ENCODE measurements around the gene OGN. TPM values are rescaled to one million over a fixed set of nuclear protein-coding genes. Genes with fewer than 3 reads are reported as not detected.

The OGN gene
- total RNA-seq, 1 donor from 2014 or later = 2.8 TPM

GRCh38 chr9:92345582-92345981 is 58.8 kb downstream of the OGN start:
- Mint-ChIP-seq H3K27ac (no peak overlapping the region), H3K9me3 (no peaks in the 10 kb centered on the region), H3K4me1 (ENCODE audit: unreplicated experiment) (no peaks in the 10 kb centered on the region), H3K36me3 (peaks cover 9% of the 10 kb centered on the region), H3K4me3 (no peak overlapping the region), H3K27me3 (no peaks in the 10 kb centered on the region)
- DNase-seq (ENCODE audit: extremely low spot score, unreplicated experiment) = no peak
- TF ChIP-seq CTCF (conservative IDR thresholded peaks at IDR 0.05) = no peak

- peak; percentile 28 for TF ChIP-seq CTCF (conservative IDR thresholded peaks at IDR 0.05)
- DNase-seq (ENCODE audit: extremely low spot score, unreplicated experiment) = no peak
- H3K27me3 Mint-ChIP-seq = no peaks in the 10 kb centered on the region
- H3K27ac Mint-ChIP-seq = no peak overlapping the region
- H3K4me1 Mint-ChIP-seq (ENCODE audit: unreplicated experiment) = no peaks in the 10 kb centered on the region
- no peak overlapping the region for H3K4me3 Mint-ChIP-seq
- H3K9me3 Mint-ChIP-seq = no peaks in the 10 kb centered on the region
- peaks cover 9% of the 10 kb centered on the region for H3K36me3 Mint-ChIP-seq
Measured at GRCh38 chr9:92342825-92343488, 61.4 kb downstream of the OGN start.

GRCh38 chr9:92341578-92341977 is 62.8 kb downstream of the OGN start:
- Mint-ChIP-seq H3K4me3 (no peak overlapping the region), H3K9me3 (no peaks in the 10 kb centered on the region), H3K27me3 (no peaks in the 10 kb centered on the region), H3K36me3 (peaks cover 9% of the 10 kb centered on the region), H3K4me1 (ENCODE audit: unreplicated experiment) (no peaks in the 10 kb centered on the region), H3K27ac (no peak overlapping the region)
- TF ChIP-seq CTCF (conservative IDR thresholded peaks at IDR 0.05) = no peak
- DNase-seq (ENCODE audit: extremely low spot score, unreplicated experiment) = no peak

- Mint-ChIP-seq H3K4me1 (ENCODE audit: unreplicated experiment) (no peaks in the 10 kb centered on the region), H3K36me3 (no peaks in the 10 kb centered on the region), H3K9me3 (no peaks in the 10 kb centered on the region), H3K27me3 (no peaks in the 10 kb centered on the region), H3K4me3 (no peak overlapping the region), H3K27ac (no peak overlapping the region)
- no peak for DNase-seq (ENCODE audit: extremely low spot score, unreplicated experiment)
- TF ChIP-seq CTCF (conservative IDR thresholded peaks at IDR 0.05) = no peak
Measured at GRCh38 chr9:92333282-92333634, 71.1 kb downstream of the OGN start.

Other genes starting within 250 kb of the OGN start
- 125 and 143 TPM in 2 replicates for gene IARS1, start 110.9 kb downstream of the OGN start, total RNA-seq (ENCODE audit: low replicate concordance)
- 37.4 and 41.0 TPM in 2 replicates for gene NOL8, start 79.2 kb downstream of the OGN start, total RNA-seq (ENCODE audit: low replicate concordance)
- gene CENPP, start 78.6 kb downstream of the OGN start, total RNA-seq (ENCODE audit: low replicate concordance) = 4.0 and 7.6 TPM in 2 replicates
- gene OMD, start 19.9 kb upstream of the OGN start, total RNA-seq (ENCODE audit: low replicate concordance) = not detected in 2 replicates
- gene ASPN, start 77.9 kb upstream of the OGN start, total RNA-seq (ENCODE audit: low replicate concordance) = 1.3 TPM in 1 of 2 replicates, not detected in the other
- gene ECM2, start 131.4 kb upstream of the OGN start, total RNA-seq (ENCODE audit: low replicate concordance) = 0.24 and 0.51 TPM in 2 replicates

Data from type B pancreatic cell (in vitro differentiated cells).